Left forelimb (tissue), 1 donor: ENCODE data around the gene SEMA6D.

Experiments used
- DNase-seq: peaks from one replicate; pipeline ENCODE4 v3.0.0-alpha.2; 2018; ENCODE audit warnings: low spot score

The SEMA6D gene

DNA sequence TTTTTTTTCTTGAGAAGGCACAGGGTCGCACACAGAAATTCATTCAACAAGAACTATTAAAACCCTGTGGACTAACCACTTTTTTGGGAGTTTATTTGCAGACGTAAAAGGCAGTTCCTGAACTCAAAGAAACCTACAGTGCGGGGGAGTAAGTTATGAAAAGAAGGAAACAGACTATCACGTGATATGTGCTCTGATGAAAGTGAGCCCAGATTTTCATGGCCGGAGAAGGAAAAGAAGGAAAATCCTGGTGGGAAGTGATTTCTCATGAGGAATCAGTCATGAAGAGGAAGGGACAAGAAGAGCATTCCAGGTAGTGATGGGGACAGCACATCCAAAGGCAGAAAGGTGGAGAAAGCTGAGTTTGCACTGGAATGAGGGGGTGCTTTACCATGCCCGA lies 26.1 kb downstream of the SEMA6D start:
- no peak for DNase-seq

DNA sequence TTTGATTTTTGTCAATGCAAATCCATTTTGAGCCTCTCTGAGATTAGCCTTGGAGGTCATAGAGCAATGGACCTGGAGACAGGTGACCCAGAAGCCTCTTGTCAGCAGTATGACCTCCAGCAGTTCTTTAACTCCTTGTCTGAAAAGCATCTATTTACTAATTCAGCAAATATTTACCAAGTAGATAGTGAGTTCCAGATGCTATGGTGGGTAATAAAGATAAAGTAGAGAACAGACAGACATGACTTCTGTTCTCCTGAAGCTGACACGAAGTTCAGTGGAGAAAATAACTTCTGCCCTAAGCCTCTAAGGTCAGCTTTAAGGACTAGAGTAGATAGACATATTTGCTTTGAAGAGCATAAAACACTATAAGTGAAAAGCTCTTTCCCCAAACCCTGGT lies 26.6 kb downstream of the SEMA6D start:
- no peak for DNase-seq

DNA sequence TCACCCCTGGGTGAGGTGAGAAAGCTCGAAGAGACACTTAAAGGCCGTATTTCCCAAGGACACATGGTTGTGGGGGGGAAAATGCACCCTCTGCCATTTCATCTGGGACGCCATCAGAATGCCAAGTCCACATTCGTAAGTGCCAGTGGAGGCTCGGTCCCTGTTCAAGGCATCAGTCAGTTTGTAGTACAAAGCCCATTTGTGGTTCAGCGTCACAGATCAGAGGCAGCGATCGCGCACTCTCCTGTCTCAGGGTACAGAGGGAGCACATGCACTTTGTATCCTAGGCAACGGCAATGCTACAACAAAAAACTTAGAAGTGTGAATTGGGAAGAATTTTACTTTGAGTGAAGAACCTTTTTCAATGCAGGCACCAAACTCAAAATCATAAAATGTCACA lies 27.2 kb downstream of the SEMA6D start:
- DNase-seq, result no peak

DNA sequence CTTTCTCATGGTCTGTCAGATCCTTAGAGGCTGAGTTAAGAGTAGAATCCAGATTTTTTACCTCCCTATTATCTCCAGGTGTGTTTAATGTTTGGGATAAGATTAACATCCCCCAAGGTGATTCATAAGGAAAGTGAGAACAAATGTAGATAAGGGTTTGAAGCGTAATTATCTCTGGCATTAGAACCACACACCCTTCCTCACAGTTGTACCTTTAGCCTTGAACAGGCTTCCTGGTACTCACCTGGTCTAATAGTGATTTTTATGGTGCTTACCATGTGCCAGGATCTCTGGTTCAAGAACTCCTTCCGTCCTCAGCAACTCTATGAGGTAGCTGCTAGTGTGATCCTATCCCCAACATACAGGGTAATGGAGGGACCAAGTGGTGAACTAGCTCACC lies 27.7 kb downstream of the SEMA6D start:
- no peak for DNase-seq

DNA sequence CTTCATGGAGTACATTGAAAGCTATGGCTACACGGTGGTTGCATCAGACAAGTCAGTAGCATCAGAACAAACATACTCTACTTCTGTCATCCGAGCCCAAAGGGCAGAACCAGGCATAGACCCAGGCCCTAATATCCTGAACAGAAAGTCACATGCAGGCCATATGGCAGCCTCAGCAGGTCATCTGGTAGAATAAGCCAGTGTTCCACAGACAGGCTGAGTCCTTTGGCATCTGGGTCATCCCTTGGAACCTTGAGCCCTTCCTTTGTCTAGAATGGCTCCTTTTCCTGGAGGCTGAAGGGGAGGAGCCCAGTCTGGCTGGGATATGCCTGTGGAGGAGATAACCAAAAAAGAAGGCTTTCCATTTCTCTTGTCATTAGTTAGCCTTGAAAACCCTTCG lies 29.2 kb downstream of the SEMA6D start:
- DNase-seq, result no peak

DNA sequence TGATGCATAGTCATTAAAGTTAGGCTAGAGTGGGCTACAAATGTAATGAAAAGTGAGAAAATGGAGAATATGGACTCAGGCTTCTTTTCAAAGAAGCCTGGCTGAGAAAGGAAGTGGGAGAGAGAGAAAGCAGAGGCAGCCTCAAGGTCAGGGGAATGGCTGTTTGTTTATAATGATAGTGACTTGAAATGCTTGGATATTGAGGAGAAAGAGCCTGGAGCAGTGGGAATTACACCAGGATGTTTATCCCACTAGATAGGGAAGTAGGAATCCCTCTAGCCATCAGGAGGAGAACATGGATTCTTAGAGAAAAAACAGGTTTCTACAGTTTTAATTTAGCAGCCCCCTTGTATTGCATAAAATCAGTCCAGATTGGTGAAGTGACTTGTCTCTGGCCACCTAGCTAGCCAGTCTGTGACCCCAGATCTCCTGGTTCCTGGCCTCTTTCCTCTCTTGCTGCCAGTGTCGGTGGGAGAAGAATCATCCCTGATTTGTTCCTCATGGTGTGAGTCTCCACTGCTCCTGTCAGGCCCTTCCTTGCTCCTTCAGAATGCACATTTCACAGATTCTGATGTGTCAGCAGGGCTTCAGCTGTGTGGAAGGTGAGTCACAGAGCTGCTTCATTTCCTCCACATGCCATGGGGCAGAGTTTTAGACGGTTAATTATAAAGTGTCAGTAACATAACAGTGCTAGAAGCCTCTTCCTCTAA lies 32.9 kb downstream of the SEMA6D start:
- DNase-seq, result no peak

DNA sequence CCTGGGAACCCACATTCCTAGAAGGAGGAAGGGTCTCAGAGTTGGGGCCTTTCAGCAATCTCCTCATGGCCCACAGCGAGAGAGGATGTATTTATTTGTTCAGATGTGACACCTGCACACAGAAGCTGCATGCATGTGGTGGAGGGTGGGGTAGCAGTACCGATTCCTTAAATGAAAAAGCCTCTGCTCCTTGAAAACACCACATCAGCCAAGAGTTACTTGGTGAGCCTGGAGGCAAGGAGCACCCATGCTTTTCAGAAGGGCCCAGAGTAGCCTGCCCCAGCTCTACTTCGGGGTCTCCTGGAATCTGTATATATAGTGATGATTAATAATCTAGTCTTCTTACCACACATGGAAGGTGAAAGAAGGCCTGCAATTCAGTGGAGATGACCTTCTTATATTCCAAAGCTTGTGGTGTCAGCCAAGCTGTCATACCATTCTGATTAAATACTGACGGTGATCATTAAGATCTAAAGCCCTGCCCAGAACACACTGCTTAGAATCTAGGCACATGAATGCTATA lies 33.5 kb downstream of the SEMA6D start:
- DNase-seq, result no peak

DNA sequence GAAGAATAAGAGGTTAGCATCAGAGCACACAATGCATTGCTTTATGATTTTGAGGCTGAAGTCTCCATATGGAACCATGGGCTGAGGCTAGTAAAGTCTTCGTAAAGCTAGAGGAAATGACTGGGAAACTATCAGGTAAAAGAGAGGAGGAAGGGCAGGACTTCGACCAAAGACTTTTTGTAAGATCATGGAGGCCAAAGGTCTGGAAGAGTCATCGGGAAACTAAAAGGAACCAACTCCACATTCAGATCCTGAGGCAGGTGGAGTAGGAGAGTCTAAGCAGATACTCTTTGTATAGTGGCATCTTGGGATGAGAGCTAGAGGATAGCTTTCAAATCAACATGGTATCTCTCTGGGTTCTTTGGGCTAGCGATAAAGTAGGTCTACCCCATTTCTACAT lies 36.3 kb downstream of the SEMA6D start:
- DNase-seq, result no peak

DNA sequence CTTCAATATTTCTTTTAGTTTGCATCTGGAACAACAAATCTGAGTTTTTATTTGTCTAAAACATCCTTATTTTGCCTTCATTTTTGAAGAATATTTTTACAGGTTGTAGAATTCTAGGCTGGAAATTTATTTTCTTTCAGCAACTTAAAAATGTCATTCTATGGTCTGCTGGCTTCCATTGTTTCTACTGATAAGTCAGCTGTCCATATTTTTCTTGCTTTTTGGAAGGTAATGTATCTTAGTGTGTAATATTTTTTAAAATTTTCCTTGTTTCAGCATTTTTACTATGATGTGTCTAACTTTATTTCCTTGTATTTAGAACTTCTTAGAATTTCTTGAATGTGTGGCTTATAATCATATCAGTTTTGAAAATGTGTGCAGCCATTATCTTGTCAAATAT lies 37.0 kb downstream of the SEMA6D start:
- DNase-seq, result no peak

DNA sequence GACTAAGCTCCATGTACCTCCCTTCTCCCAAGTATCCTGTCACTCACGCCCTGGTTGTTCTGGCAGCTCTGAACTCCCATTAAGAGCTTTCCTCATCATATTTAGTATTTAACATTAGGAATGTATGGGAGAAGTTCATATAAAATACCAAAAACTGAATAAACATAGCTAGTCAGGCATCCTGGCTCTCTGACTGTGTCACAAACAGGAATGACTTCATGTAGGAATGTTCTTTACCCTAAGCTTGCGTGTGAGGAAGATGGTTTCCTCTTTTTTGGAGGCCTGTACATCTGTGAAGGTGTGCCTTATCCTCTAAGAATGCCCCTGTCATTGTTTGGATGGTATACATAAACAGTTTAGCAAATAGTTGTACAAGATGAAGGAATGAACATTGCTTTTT lies 38.6 kb downstream of the SEMA6D start:
- DNase-seq, result no peak

DNA sequence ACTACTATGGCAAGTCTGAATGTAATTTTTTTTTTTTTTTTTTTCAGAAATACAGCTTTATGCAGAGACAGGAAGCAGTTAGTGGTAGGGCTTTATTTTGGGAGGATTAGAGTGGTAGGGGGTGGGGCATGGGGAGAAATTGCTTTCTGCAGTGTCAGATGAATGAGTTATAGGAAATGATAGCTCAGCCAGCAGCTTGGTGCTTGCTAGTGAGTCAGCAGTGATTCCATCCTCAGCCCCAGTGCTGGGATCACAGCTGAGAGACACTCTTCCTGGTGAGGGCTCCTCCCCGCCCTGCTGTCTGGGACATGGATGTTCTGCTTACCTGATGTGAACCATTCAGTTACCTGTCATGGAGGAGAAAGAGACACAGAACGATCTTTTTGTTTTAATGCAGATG lies 39.6 kb downstream of the SEMA6D start:
- DNase-seq, result no peak

DNA sequence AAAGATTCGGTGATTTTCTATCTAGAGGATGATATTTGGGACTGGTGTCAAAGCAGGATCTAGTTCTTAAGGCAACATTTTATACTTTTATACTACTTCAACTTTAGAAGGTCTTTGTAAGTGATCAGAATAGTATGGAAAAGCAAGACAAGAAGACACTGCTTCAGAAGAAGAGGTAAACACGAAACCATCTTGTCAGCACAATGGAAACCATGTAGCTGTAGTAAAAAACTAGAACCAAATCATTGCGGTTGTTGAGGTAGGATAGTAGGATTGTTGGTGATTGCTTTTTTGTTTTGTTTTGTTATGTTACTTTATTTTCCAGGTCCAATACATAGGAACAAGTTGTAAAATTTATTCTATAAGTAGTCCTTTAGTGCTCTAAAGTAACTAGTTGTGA lies 40.0 kb downstream of the SEMA6D start:
- no peak for DNase-seq

DNA sequence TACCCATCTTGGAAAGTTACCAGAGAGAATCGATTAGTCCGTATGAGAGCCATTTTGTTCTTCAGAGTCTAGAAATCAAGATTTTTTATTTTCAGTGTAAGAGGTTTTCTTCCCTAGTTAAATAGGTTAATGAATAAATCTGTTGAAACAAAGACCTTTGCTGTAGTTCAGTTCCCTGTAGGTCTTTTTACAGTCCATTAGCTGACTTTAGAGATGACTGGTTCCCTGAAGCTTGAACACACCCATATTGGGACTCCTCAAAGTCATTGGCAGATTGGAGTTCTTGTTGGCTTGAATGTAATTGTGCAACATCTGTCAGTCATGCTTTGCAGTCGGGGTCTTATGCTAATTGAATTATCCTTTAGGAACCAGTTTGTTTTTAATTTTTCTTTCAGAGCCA lies 45.3 kb downstream of the SEMA6D start:
- no peak for DNase-seq

DNA sequence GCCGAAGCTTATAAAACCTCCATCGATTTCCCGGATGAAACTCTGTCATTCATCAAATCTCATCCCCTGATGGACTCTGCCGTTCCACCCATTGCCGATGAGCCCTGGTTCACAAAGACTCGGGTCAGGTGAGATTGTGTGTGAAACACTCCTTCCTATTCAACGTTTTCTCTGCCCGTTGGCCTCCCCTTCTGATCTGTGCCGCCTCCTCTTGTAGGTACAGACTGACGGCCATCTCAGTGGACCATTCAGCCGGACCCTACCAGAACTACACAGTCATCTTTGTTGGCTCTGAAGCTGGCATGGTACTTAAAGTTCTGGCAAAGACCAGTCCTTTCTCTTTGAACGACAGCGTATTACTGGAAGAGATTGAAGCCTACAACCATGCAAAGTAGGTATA lies 47.4 kb downstream of the SEMA6D start:
- DNase-seq, result no peak

DNA sequence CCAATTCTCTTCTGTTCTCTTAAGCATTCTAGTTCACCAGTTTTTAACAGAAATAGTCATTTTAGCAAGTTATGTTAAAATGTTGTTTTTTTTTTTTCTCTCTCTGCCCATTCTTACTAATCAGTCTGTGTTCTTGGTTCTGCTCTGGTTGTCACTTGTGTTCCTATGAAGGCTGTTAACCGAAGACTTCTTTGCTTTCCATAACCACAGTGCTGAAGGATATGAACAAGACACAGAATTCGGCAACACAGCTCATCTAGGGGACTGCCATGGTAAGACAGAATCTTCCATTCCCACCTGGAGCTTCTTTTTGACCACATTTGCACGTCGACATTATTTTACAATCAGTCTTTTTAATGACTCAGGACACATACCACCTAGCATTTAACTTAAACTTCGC lies 49.1 kb downstream of the SEMA6D start:
- no peak for DNase-seq

DNA sequence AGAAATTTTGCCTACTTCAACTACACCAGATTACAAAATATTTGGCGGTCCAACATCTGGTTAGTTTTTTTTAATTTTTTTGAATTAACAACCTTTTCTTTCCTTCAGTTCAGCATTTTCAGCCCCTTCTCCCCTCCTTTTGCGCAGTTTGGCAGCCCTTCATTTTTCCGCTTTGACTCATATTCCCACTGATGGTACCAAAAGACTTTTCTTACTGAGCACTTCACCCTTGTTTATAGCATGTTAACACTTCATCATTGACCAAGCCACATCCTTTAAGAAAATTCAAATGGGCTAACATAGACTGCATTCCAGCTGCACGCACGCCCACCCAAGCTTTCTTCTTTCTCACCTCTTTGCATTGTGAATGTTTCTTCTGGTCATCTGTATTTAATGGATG lies 49.7 kb downstream of the SEMA6D start:
- no peak for DNase-seq

DNA sequence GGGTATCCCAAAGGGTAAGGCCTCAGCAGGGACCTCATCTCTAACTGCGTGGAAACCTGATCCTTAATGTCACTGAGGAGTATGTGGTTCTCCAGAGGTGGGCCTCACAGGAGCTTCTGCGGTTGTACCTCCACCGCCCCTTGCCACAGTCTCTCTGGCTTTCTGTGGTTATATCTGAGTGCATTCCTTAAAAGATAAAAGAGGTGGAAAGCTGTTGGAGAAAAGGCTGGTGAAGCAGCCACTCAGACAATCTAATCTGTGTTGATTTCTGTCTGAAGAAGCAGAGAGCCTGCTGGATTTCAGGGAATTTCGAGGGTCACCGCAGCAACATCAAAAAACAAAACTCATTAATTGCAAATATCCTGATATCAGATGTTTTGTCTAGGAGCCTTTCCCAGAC lies 51.4 kb downstream of the SEMA6D start:
- DNase-seq, result no peak

DNA sequence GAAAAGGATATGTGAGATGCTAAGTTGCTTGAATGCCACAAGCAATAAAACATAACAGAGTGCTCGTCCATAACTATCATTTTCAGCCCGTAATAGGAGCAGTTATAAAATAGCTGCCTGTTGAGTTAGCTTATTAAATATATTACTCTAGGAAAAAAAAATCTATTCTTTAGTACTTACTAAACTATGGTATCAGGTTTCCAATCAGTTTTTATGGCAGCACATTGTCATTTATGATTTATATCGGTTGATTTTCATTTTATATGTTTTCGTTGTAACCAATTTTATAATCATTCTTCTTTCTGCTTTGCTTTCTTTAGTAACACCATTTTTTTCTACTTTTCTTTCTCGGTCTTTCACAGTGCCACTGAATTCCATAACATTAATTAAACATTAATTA lies 51.9 kb downstream of the SEMA6D start:
- DNase-seq, result no peak

DNA sequence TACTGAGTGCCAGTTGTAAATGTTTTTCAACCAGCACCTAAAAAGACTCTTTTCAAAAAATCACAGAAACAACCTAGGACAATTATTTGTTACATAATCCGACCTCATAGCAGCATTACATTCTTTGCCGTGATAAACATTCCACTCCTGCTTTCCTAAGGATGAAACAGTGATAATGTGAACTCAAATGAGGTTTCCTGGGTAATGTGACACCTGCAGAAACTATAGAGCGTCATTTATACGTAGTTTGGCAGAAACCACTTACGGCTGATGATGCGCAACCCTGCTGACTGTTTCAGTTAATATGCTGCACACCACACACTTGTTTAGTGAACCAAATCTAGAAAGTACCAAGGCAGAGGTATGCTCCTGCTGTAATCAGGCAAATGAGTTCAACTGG lies 55.8 kb downstream of the SEMA6D start:
- no peak for DNase-seq

DNA sequence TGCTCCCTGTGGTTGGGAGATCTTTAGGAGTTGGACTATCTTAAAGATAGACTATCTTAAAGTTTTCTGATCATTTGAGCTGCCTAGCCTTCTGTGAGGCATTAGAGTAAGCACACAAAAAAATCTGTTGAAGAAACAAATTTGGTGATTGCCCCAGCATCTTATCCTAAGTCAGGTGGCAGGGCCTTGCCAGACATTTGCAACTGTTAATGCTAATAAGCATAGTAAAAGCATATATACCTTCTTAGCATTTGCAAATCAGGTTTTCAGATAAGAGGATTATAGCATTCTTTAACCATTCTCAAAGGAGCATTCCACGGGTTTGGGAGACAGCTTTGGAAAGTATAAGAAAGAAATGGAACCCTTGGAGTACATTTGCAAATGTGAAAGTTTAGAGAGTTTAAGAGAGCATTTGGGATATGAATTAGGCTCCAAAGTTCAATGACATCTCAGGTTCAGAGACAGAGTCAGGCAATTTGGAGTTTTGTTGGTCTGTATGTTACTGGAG lies 61.0 kb downstream of the SEMA6D start:
- no peak for DNase-seq

DNA sequence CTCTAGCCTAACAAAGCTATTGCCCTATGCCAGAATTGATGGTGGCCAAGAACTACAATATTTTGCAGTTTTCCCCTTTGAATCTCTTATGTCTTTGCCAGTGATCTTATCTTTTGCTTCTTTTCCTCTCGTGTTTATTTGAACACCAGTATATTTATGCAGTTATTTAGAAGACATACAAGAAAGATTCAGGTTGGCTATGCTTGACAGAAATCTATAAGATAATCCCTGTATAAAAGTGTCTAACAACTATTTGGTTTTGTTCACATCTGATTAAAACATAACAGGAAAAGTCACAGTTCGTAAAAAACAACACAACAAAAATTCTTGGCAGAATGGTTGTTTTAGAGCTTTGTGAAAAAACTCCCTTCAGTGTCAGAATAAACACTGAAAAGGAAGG lies 63.7 kb downstream of the SEMA6D start:
- no peak for DNase-seq

DNA sequence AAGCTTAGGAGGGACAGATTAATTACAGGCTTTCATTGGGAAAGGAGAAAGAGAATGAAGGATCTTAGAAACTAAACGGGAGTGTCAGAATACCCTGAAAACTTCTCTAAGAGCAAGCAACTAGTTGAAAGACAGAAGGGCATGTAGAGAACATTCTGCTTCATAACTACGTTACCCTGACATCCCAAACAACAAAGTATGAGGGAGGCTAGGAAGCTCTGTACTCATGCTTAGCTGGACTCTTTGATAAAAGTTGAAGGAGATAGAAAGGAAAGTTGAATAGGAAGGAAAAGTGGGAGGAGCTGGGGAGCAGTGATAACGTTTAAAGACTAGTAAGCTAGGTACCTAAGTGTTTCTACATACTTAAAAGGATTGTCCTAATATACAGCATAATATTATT lies 64.2 kb downstream of the SEMA6D start:
- no peak for DNase-seq

DNA sequence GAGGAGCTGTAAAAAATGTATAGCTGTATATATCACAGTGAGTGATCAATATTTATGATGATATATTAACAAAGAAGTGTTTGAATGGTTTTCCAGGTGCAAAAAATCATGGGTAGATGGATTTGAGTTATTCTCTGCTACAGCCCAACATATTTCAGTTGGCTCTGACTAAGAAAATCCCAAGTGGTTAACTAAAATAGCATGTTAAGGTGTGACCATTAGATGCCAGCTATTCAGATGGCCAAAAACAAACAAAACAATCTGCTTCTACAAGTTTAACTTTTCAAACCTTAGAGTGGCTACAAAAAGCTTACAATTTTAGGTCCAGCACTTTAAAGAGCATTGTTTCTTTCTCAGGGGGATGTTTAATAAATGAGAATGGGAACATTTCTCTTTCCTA lies 67.5 kb downstream of the SEMA6D start:
- no peak for DNase-seq

DNA sequence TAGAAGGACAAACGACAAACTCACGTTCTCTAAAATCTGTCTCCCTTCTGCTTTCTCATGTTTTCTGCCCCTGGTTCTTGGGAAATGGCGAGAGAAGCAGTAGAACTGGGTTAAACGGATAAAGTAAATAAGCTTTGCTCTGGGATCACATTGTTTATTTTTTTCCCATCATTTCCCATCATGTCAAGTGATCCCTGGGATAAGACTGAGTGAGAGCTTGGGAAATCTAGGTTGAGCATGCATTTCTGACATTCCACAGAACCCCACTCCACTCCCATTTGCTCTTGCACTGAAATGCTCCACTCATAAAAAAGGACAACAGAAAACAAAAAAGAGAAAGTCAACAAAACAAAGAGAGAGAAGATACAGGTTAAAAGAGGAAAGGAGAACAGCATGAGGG lies 69.1 kb downstream of the SEMA6D start:
- no peak for DNase-seq
